ENCODE results near the gene DQX1. TPM values are rescaled to one million over a fixed set of nuclear protein-coding genes. Genes with fewer than 3 reads are reported as not detected.

DQX1 gene
- polyA plus RNA-seq, 1 donor (not counting 4 experiments of a cell fraction or from before 2014, with no cell fraction given) = 5.9 TPM

DNA sequence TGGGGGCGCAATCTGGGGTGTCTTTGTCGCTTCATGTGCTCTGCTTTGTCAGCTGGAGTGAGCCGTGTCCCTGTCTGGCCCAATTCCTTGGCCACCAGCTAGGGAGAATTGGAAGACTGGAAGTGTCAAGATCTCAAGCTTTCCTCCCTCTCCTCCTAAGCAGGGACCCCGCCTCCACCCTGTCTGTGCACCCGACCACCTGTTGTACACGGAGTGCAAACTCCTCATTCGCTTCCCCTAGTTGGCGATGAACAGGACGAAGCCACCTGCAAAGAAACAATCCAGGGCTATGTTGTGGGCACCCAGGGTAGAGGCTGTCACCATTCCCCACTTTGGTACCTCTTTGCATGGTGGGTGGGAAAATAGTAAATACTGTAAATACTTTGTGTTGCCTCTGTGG, 1.7 kb upstream of the DQX1 start:
- H3K79me2 ChIP-seq (ENCODE audit: control insufficient read depth, insufficient read depth, low read length) = peaks cover 36% of the 10 kb centered on the region
- H4K20me1 ChIP-seq (ENCODE audit: control insufficient read depth, extremely low read depth, insufficient read depth, low read length) = no peaks in the 10 kb centered on the region
- peak overlapping the region in 1 of 3 experiments; percentile 93 for H3K4me3 ChIP-seq (ENCODE audit: control insufficient read depth in 2 of 3, extremely low read depth in 1 of 3, insufficient read depth in 2 of 3, low read depth in 1 of 3, low read length in 3 of 3)
- H3K27me3 ChIP-seq (ENCODE audit: control insufficient read depth, extremely low read depth, insufficient read depth, low read length) = no peaks in the 10 kb centered on the region
- H2AFZ ChIP-seq (ENCODE audit: control insufficient read depth, low read length) = no peak overlapping the region
- FAIRE-seq (no peak), DNase-seq (ENCODE audit: low read depth, low spot score) (no peak)
- H3K36me3 ChIP-seq (ENCODE audit: control insufficient read depth in 2 of 2, extremely low read depth in 1 of 2, insufficient read depth in 2 of 2, low read length in 2 of 2) = peaks cover 20 to 35% of the 10 kb centered on the region in 2 experiments
- H3K9ac ChIP-seq (ENCODE audit: control insufficient read depth, extremely low read depth, insufficient read depth, low read length) = no peak overlapping the region
- H3K4me1 ChIP-seq (ENCODE audit: control insufficient read depth, extremely low read depth, insufficient read depth, low read length) = peaks cover 36% of the 10 kb centered on the region
- H3K27ac ChIP-seq (ENCODE audit: control insufficient read depth, insufficient read depth, low read length) = no peak overlapping the region
- dilution Hi-C loops (cut with MboI; ENCODE audit: extremely low pct_ligation_motif_present, low sequenced_read_pairs) = no loop called here
- TF ChIP-seq EZH2 (IDR thresholded peaks at IDR 0.05; ENCODE audit: low read length) = no peak
- TF ChIP-seq, protein P1, sequence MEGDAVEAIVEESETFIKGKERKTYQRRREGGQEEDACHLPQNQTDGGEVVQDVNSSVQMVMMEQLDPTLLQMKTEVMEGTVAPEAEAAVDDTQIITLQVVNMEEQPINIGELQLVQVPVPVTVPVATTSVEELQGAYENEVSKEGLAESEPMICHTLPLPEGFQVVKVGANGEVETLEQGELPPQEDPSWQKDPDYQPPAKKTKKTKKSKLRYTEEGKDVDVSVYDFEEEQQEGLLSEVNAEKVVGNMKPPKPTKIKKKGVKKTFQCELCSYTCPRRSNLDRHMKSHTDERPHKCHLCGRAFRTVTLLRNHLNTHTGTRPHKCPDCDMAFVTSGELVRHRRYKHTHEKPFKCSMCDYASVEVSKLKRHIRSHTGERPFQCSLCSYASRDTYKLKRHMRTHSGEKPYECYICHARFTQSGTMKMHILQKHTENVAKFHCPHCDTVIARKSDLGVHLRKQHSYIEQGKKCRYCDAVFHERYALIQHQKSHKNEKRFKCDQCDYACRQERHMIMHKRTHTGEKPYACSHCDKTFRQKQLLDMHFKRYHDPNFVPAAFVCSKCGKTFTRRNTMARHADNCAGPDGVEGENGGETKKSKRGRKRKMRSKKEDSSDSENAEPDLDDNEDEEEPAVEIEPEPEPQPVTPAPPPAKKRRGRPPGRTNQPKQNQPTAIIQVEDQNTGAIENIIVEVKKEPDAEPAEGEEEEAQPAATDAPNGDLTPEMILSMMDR (optimal IDR thresholded peaks at IDR 0.05 in 1 of 3, IDR thresholded peaks at IDR 0.05 in 1 of 3, conservative IDR thresholded peaks at IDR 0.05 in 1 of 3; ENCODE audit: extremely low read depth in 1 of 3, insufficient read depth in 2 of 3, low read length in 3 of 3) = no peak
- H3K9me1 ChIP-seq (ENCODE audit: control insufficient read depth, extremely low read depth, insufficient read depth, low read length) = no peaks in the 10 kb centered on the region
- H3K9me3 ChIP-seq (ENCODE audit: control insufficient read depth, low read depth, low read length) = no peaks in the 10 kb centered on the region
- peak overlapping the region; percentile 75 for H3K4me2 ChIP-seq (ENCODE audit: control insufficient read depth, extremely low read depth, insufficient read depth, low read depth, low read length)

- peak overlapping the region; percentile 56 for H3K4me2 ChIP-seq (ENCODE audit: control insufficient read depth, extremely low read depth, insufficient read depth, low read depth, low read length)
- DNase-seq (ENCODE audit: low read depth, low spot score) (no peak), FAIRE-seq (no peak)
- H3K9me1 ChIP-seq (ENCODE audit: control insufficient read depth, extremely low read depth, insufficient read depth, low read length) = no peaks in the 10 kb centered on the region
- H3K79me2 ChIP-seq (ENCODE audit: control insufficient read depth, insufficient read depth, low read length) = peaks cover 36% of the 10 kb centered on the region
- TF ChIP-seq, protein P1 (optimal IDR thresholded peaks at IDR 0.05 in 1 of 3, IDR thresholded peaks at IDR 0.05 in 1 of 3, conservative IDR thresholded peaks at IDR 0.05 in 1 of 3; ENCODE audit: extremely low read depth in 1 of 3, insufficient read depth in 2 of 3, low read length in 3 of 3) = no peak
- TF ChIP-seq EZH2 (IDR thresholded peaks at IDR 0.05; ENCODE audit: low read length) = no peak
- no peak overlapping the region for H3K4me3 ChIP-seq (ENCODE audit: control insufficient read depth in 2 of 3, extremely low read depth in 1 of 3, insufficient read depth in 2 of 3, low read depth in 1 of 3, low read length in 3 of 3)
- no peak overlapping the region for H2AFZ ChIP-seq (ENCODE audit: control insufficient read depth, low read length)
- H3K4me1 ChIP-seq (ENCODE audit: control insufficient read depth, extremely low read depth, insufficient read depth, low read length) = peaks cover 36% of the 10 kb centered on the region
- H3K27me3 ChIP-seq (ENCODE audit: control insufficient read depth, extremely low read depth, insufficient read depth, low read length) = no peaks in the 10 kb centered on the region
- dilution Hi-C loops (cut with MboI; ENCODE audit: extremely low pct_ligation_motif_present, low sequenced_read_pairs) = no loop called here
- peaks cover 16 to 33% of the 10 kb centered on the region in 2 experiments for H3K36me3 ChIP-seq (ENCODE audit: control insufficient read depth in 2 of 2, extremely low read depth in 1 of 2, insufficient read depth in 2 of 2, low read length in 2 of 2)
- no peaks in the 10 kb centered on the region for H4K20me1 ChIP-seq (ENCODE audit: control insufficient read depth, extremely low read depth, insufficient read depth, low read length)
- H3K27ac ChIP-seq (ENCODE audit: control insufficient read depth, insufficient read depth, low read length) = no peak overlapping the region
- H3K9me3 ChIP-seq (ENCODE audit: control insufficient read depth, low read depth, low read length) = no peaks in the 10 kb centered on the region
- H3K9ac ChIP-seq (ENCODE audit: control insufficient read depth, extremely low read depth, insufficient read depth, low read length) = no peak overlapping the region
These were observed 709 bp upstream of the DQX1 start for GRCh38 chr2:74526649-74527230.

Measured in keratinocyte (primary cell).